ENCODE data around the gene FRAS1. TPM values are rescaled to one million over a fixed set of nuclear protein-coding genes. Genes with fewer than 3 reads are reported as not detected.

FRAS1 gene
- total RNA-seq, 1 donor from 2014 or later, result 20.2 TPM

GRCh38 chr4:78190595-78190994 lies 133.5 kb downstream of the FRAS1 start:
- Histone ChIP-seq H3K27me3 (no peaks in the 10 kb centered on the region), H3K4me3 (no peak overlapping the region), H3K36me3 (no peaks in the 10 kb centered on the region), H3K4me1 (no peaks in the 10 kb centered on the region), H3K27ac (no peak overlapping the region), H3K9me3 (no peaks in the 10 kb centered on the region)
- TF ChIP-seq CTCF (IDR thresholded peaks at IDR 0.05), result no peak
- ATAC-seq (no peak), DNase-seq (no peak)
- intact Hi-C loops (cut with DNase I), result no loop called here

GRCh38 chr4:78197947-78198346 lies 140.8 kb downstream of the FRAS1 start:
- H3K36me3 ChIP-seq, result no peaks in the 10 kb centered on the region
- no peak overlapping the region for H3K4me3 ChIP-seq
- H3K27me3 ChIP-seq, result no peaks in the 10 kb centered on the region
- ATAC-seq, result no peak
- H3K27ac ChIP-seq, result no peak overlapping the region
- H3K4me1 ChIP-seq, result no peaks in the 10 kb centered on the region
- intact Hi-C loops (cut with DNase I), result no loop called here
- no peak for TF ChIP-seq CTCF (IDR thresholded peaks at IDR 0.05)
- no peaks in the 10 kb centered on the region for H3K9me3 ChIP-seq
- DNase-seq, result no peak

GRCh38 chr4:78199984-78200383 lies 142.9 kb downstream of the FRAS1 start:
- ATAC-seq (no peak), DNase-seq (no peak)
- intact Hi-C loops (cut with DNase I), result no loop called here
- H3K36me3 ChIP-seq, result no peaks in the 10 kb centered on the region
- no peaks in the 10 kb centered on the region for H3K4me1 ChIP-seq
- H3K27ac ChIP-seq, result no peak overlapping the region
- no peaks in the 10 kb centered on the region for H3K27me3 ChIP-seq
- H3K4me3 ChIP-seq, result no peak overlapping the region
- no peak for TF ChIP-seq CTCF (IDR thresholded peaks at IDR 0.05)
- no peaks in the 10 kb centered on the region for H3K9me3 ChIP-seq

- ATAC-seq, result no peak
- no peaks in the 10 kb centered on the region for H3K27me3 ChIP-seq
- no peak for DNase-seq
- H3K4me3 ChIP-seq, result no peak overlapping the region
- intact Hi-C loops (cut with DNase I), result no loop called here
- no peaks in the 10 kb centered on the region for H3K4me1 ChIP-seq
- no peaks in the 10 kb centered on the region for H3K36me3 ChIP-seq
- H3K27ac ChIP-seq, result no peak overlapping the region
- no peak for TF ChIP-seq CTCF (IDR thresholded peaks at IDR 0.05)
- H3K9me3 ChIP-seq, result no peaks in the 10 kb centered on the region
These were observed 143.8 kb downstream of the FRAS1 start for GRCh38 chr4:78200949-78201348.

GRCh38 chr4:78204176-78204575 lies 147.1 kb downstream of the FRAS1 start:
- ATAC-seq, result no peak
- Histone ChIP-seq H3K27me3 (no peaks in the 10 kb centered on the region), H3K4me1 (no peaks in the 10 kb centered on the region), H3K9me3 (no peaks in the 10 kb centered on the region), H3K36me3 (no peaks in the 10 kb centered on the region), H3K4me3 (no peak overlapping the region), H3K27ac (no peak overlapping the region)
- intact Hi-C loops (cut with DNase I), result no loop called here
- no peak for DNase-seq
- TF ChIP-seq CTCF (IDR thresholded peaks at IDR 0.05), result no peak

- no peaks in the 10 kb centered on the region for H3K4me1 ChIP-seq
- H3K36me3 ChIP-seq, result no peaks in the 10 kb centered on the region
- intact Hi-C loops (cut with DNase I), result no loop called here
- no peak for TF ChIP-seq CTCF (IDR thresholded peaks at IDR 0.05)
- ATAC-seq, result no peak
- H3K27me3 ChIP-seq, result no peaks in the 10 kb centered on the region
- DNase-seq, result no peak
- H3K9me3 ChIP-seq, result no peaks in the 10 kb centered on the region
- H3K27ac ChIP-seq, result no peak overlapping the region
- no peak overlapping the region for H3K4me3 ChIP-seq
These were observed 148.5 kb downstream of the FRAS1 start for GRCh38 chr4:78205591-78205990.

Data from upper lobe of right lung (tissue), 1 donor.